ENCODE data around the gene GDF9. TPM values are rescaled to one million over a fixed set of nuclear protein-coding genes. Genes with fewer than 3 reads are reported as not detected.
A peak's percentile ranks its signal among the peaks of the same experiment; 100 is the strongest.

GDF9 gene
- total RNA-seq, 4 donors from 2014 or later, result 0.27 to 0.33 TPM; not detected in 2

DNA sequence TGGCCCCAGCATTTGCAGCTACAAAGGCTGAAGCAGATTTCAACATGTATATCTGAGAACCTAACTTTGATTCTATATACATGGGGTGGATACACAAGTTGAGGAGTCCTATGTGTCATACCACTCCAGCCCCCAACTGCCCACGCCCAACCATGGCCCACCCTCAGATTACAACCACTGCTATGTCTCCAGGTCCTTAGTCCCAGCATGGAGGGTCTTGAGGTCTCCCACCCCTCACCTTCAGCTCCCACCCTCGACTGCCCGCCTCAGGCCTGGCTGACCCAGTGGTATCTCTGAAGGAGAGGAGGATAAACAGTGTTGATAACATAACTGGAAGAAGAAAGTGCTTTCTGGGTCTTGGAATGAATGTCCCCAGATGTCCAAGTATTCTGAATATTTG is 44.9 kb downstream of the GDF9 start:
- no peak for DNase-seq
- Histone ChIP-seq H3K4me3 (replicated peaks in 1 of 3) (no peak overlapping the region), H3K27me3 (no peaks in the 10 kb centered on the region), H3K36me3 (no peaks in the 10 kb centered on the region), H3K4me1 (peaks cover 3 to 12% of the 10 kb centered on the region in 2 donors), H3K9me3 (no peaks in the 10 kb centered on the region), H3K27ac (no peak overlapping the region)
- 76 to 89% methylated on average over 3 of the region's 3 CpGs for WGBS, 2 donors
- intact Hi-C loops (cut with DNase I), result loop anchor here (10.0 kb wide), 3 partner anchors 77 to 437 kb away; partner anchors contain the start of gene CCNI2
- no peak for TF ChIP-seq POLR2A (IDR thresholded peaks at IDR 0.05)
- TF ChIP-seq, protein P1, sequence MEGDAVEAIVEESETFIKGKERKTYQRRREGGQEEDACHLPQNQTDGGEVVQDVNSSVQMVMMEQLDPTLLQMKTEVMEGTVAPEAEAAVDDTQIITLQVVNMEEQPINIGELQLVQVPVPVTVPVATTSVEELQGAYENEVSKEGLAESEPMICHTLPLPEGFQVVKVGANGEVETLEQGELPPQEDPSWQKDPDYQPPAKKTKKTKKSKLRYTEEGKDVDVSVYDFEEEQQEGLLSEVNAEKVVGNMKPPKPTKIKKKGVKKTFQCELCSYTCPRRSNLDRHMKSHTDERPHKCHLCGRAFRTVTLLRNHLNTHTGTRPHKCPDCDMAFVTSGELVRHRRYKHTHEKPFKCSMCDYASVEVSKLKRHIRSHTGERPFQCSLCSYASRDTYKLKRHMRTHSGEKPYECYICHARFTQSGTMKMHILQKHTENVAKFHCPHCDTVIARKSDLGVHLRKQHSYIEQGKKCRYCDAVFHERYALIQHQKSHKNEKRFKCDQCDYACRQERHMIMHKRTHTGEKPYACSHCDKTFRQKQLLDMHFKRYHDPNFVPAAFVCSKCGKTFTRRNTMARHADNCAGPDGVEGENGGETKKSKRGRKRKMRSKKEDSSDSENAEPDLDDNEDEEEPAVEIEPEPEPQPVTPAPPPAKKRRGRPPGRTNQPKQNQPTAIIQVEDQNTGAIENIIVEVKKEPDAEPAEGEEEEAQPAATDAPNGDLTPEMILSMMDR (IDR thresholded peaks at IDR 0.05), result no peak

GRCh38 chr5:132820162-132820754 is 46.0 kb downstream of the GDF9 start:
- intact Hi-C loops (cut with DNase I), result loop anchor here (10.0 kb wide), 3 partner anchors 75 to 435 kb away; partner anchors contain the start of gene CCNI2
- Histone ChIP-seq H3K27ac (no peak overlapping the region), H3K4me3 (replicated peaks in 1 of 3) (no peak overlapping the region), H3K27me3 (no peaks in the 10 kb centered on the region), H3K9me3 (no peaks in the 10 kb centered on the region), H3K36me3 (no peaks in the 10 kb centered on the region), H3K4me1 (peaks cover 3 to 12% of the 10 kb centered on the region in 2 donors)
- WGBS, 2 donors, result 25 to 30% methylated on average over 14 to 15 of the region's 15 CpGs
- no peak for TF ChIP-seq POLR2A (IDR thresholded peaks at IDR 0.05)
- TF ChIP-seq, protein P1 (IDR thresholded peaks at IDR 0.05), result peak; percentile 74 to 91 (median 84)
- DNase-seq, result peak; percentile 91 to 94

- H3K9me3 ChIP-seq, result no peaks in the 10 kb centered on the region
- H3K4me3 ChIP-seq (replicated peaks in 1 of 3), result no peak overlapping the region
- H3K4me1 ChIP-seq, result peaks cover 3 to 12% of the 10 kb centered on the region in 2 donors
- intact Hi-C loops (cut with DNase I), result no loop called here
- TF ChIP-seq POLR2A (IDR thresholded peaks at IDR 0.05), result no peak
- TF ChIP-seq, protein P1 (IDR thresholded peaks at IDR 0.05), result no peak
- WGBS, 2 donors, result 42 to 48% methylated on average over 26 of the region's 26 CpGs
- no peak overlapping the region for H3K27ac ChIP-seq
- no peaks in the 10 kb centered on the region for H3K36me3 ChIP-seq
- no peak for DNase-seq
- H3K27me3 ChIP-seq, result no peaks in the 10 kb centered on the region
Measured at GRCh38 chr5:132819468-132819867, 46.8 kb downstream of the GDF9 start.

GRCh38 chr5:132817011-132817410 is 49.3 kb downstream of the GDF9 start:
- no peak for DNase-seq
- TF ChIP-seq, protein P1 (IDR thresholded peaks at IDR 0.05), result no peak
- TF ChIP-seq POLR2A (IDR thresholded peaks at IDR 0.05), result no peak
- intact Hi-C loops (cut with DNase I), result no loop called here
- Histone ChIP-seq H3K27me3 (no peaks in the 10 kb centered on the region), H3K9me3 (no peaks in the 10 kb centered on the region), H3K27ac (no peak overlapping the region), H3K36me3 (no peaks in the 10 kb centered on the region), H3K4me3 (replicated peaks in 1 of 3) (no peak overlapping the region), H3K4me1 (peaks cover 10 to 20% of the 10 kb centered on the region in 2 donors)
- WGBS, 2 donors, result 62 to 66% methylated on average over 1 of the region's 1 CpG

DNA sequence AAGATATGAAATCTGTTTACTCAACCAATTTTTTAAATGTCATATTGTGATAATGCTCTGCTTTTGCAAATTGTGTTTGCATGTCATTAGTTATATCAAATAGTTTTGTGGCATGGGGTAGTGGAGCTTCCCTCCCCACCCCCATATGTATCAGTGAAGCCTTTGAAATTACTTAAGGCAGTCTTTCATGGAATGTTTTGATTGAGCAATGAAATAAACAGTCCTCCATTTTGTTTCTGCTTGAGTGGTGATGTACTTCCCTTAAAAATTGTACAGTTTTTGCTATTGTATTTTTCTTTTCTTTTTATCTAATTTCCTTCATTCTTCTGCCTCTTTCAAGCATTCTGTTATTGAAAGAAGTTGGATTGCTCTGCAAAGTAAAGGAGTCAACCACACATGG is 49.7 kb downstream of the GDF9 start:
- Histone ChIP-seq H3K9me3 (no peaks in the 10 kb centered on the region), H3K4me1 (peaks cover 6 to 16% of the 10 kb centered on the region in 2 donors), H3K4me3 (replicated peaks in 1 of 3) (no peak overlapping the region), H3K27ac (no peak overlapping the region), H3K27me3 (no peaks in the 10 kb centered on the region), H3K36me3 (no peaks in the 10 kb centered on the region)
- no peak for TF ChIP-seq POLR2A (IDR thresholded peaks at IDR 0.05)
- TF ChIP-seq, protein P1 (IDR thresholded peaks at IDR 0.05), result no peak
- DNase-seq, result no peak
- intact Hi-C loops (cut with DNase I), result no loop called here

Data from thyroid gland (tissue), 4 donors.